ENCODE measurements around the gene PEX5L.

- TF ChIP-seq CTCF (IDR thresholded peaks at IDR 0.05; ENCODE audit: low read depth, low read length) (no peak), POLR2A (IDR thresholded peaks at IDR 0.05; ENCODE audit: extremely low read depth, insufficient read length) (no peak)
Measured at GRCh38 chr3:179832333-179832854, 204.3 kb downstream of the PEX5L start.
